K562 (cell line): ENCODE measurements around the gene MEOX1. TPM values are rescaled to one million over a fixed set of nuclear protein-coding genes. Genes with fewer than 3 reads are reported as not detected.

Experiments
- HMG20B ChIP-seq: fragments of 250-450 bp; sonication (Bioruptor Pico); IDR thresholded peaks from 2 replicates; pipeline ENCODE4 v1.5.0; 2021; ENCODE audit warnings: mild to moderate bottlenecking
- MCM5 ChIP-seq: fragments of 450-650 bp; IDR thresholded peaks from 2 replicates; pipeline ENCODE4 v1.6.1; 2016; ENCODE audit warnings: low read depth
- polyA plus RNA-seq, 8 experiments: library from polyadenylated mRNA; depleted of rRNA in 4 of 8; stranded (reverse) in 5 of 8; unstranded in 3 of 8; fragments of >200 nt; fragmentation: Nextera tagmentation in 2 of 8; fragmentation: Illumina TruSeq in 1 of 8; extraction: Ambion mirVana in 2 of 8; extraction: Trizol in 1 of 8; gene quantifications; 2 replicates each; pipeline versions ENCODE4 v1.2.1 to v1.2.3, GENCODE V29; 2011 to 2014; ENCODE audit warnings: inconsistent platforms in 1 of 8, missing spikeins in 1 of 8
- small RNA-seq: library from RNA; depleted of rRNA; stranded (forward); fragments of <200 nt; gene quantifications from one replicate; pipeline ENCODE3, GENCODE V24; 2014
- total RNA-seq, 7 experiments: library from RNA; depleted of rRNA in 6 of 7; stranded (reverse); fragments of >200 nt in 6 of 7; fragmentation: Illumina TruSeq in 2 of 7; extraction: Trizol in 2 of 7; gene quantifications; 2 replicates each; pipeline versions ENCODE4 v1.2.1 to v1.2.3, GENCODE V29; 2011 to 2021; ENCODE audit warnings: low replicate concordance in 1 of 7

The MEOX1 gene
- total and polyA plus RNA-seq, 9 of the 15 experiments (the other 6 are each of a cell fraction or from before 2014, with no cell fraction given), result not detected

DNA sequence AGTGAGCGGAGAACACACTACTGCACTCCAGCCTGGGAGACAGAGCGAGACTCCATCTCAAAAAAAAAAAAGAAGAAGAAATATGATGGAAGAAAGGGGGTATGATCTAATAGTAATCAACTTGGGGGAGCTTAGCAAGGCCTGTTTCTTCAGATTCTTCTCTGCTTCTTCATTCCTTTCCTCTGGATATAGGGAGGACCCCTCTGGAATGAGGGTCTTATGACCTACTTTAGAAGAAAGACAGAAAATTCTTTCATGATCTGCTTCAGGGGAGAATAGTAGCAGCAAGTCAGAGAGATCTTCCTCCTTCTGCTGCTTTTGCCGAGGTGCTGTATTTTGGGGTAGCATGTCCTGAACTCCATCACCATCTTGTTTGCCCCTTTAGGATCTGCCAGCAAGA lies 70.7 kb downstream of the MEOX1 start (continued):
- TF ChIP-seq MCM5 (no peak), HMG20B (CRISPR knock-in tag) (no peak)

Small RNA genes lying within 50 kb of the gene (small RNA-seq; reads per million reads assigned to genes)
- gene RF00017, result not detected

Other genes with a start within 250 kb of the MEOX1 start
Only the 7 nearest of the 8 such genes appear.
- gene DHX8, start 177.9 kb downstream of the MEOX1 start, total RNA-seq (2014; rRNA removed), result 26.1 and 29.3 TPM in 2 replicates
- 26.5 and 28.3 TPM in 2 replicates for gene DHX8, start 177.9 kb downstream of the MEOX1 start, total RNA-seq (2014; rRNA removed; fragmentation: Illumina TruSeq; extraction: Trizol)
- gene DHX8, start 177.9 kb downstream of the MEOX1 start, total RNA-seq (2015; rRNA removed; fragmentation: Illumina TruSeq; extraction: Trizol), result 25.6 and 29.2 TPM in 2 replicates
- gene DHX8, start 177.9 kb downstream of the MEOX1 start, total RNA-seq (2021), result 32.4 and 42.5 TPM in 2 replicates
- gene DHX8, start 177.9 kb downstream of the MEOX1 start, polyA plus RNA-seq (2011; rRNA removed), result 21.7 and 22.7 TPM in 2 replicates
- 27.2 and 27.7 TPM in 2 replicates for gene DHX8, start 177.9 kb downstream of the MEOX1 start, polyA plus RNA-seq (2014; fragmentation: Illumina TruSeq; extraction: Trizol)
- gene DHX8, start 177.9 kb downstream of the MEOX1 start, polyA plus RNA-seq (2014; fragmentation: Nextera tagmentation; extraction: Ambion mirVana), result 10 to 100 TPM; 23.1 to 24.5 TPM
- 16.7 TPM in 2 replicates for gene DHX8, start 177.9 kb downstream of the MEOX1 start, polyA plus RNA-seq (2014; rRNA removed)
- 49.5 and 73.9 TPM in 2 replicates for gene ETV4, start 115.6 kb downstream of the MEOX1 start, total RNA-seq (2014; rRNA removed)
- 16.6 and 19.8 TPM in 2 replicates for gene ETV4, start 115.6 kb downstream of the MEOX1 start, total RNA-seq (2014; rRNA removed; fragmentation: Illumina TruSeq; extraction: Trizol)
- 27.7 and 28.2 TPM in 2 replicates for gene ETV4, start 115.6 kb downstream of the MEOX1 start, total RNA-seq (2015; rRNA removed; fragmentation: Illumina TruSeq; extraction: Trizol)
- gene ETV4, start 115.6 kb downstream of the MEOX1 start, total RNA-seq (2021), result 65.2 and 66.3 TPM in 2 replicates
- 27.0 and 35.6 TPM in 2 replicates for gene ETV4, start 115.6 kb downstream of the MEOX1 start, polyA plus RNA-seq (2011; rRNA removed)
- gene ETV4, start 115.6 kb downstream of the MEOX1 start, polyA plus RNA-seq (2014; fragmentation: Illumina TruSeq; extraction: Trizol), result 64.1 and 67.3 TPM in 2 replicates
- 1 to 10 TPM; 5.5 to 7.6 TPM for gene ETV4, start 115.6 kb downstream of the MEOX1 start, polyA plus RNA-seq (2014; fragmentation: Nextera tagmentation; extraction: Ambion mirVana)
- 45.4 and 47.1 TPM in 2 replicates for gene ETV4, start 115.6 kb downstream of the MEOX1 start, polyA plus RNA-seq (2014; rRNA removed)
- gene SOST, start 96.9 kb upstream of the MEOX1 start, total RNA-seq (2014; rRNA removed), result not detected in 2 replicates
- not detected in 2 replicates for gene SOST, start 96.9 kb upstream of the MEOX1 start, total RNA-seq (2014; rRNA removed; fragmentation: Illumina TruSeq; extraction: Trizol)
- gene SOST, start 96.9 kb upstream of the MEOX1 start, total RNA-seq (2015; rRNA removed; fragmentation: Illumina TruSeq; extraction: Trizol), result not detected in 2 replicates
- not detected in 2 replicates for gene SOST, start 96.9 kb upstream of the MEOX1 start, total RNA-seq (2021)
- not detected in 2 replicates for gene SOST, start 96.9 kb upstream of the MEOX1 start, polyA plus RNA-seq (2011; rRNA removed)
- not detected in 2 replicates for gene SOST, start 96.9 kb upstream of the MEOX1 start, polyA plus RNA-seq (2014; fragmentation: Illumina TruSeq; extraction: Trizol)
- gene SOST, start 96.9 kb upstream of the MEOX1 start, polyA plus RNA-seq (2014; fragmentation: Nextera tagmentation; extraction: Ambion mirVana), result not detected
- not detected in 2 replicates for gene SOST, start 96.9 kb upstream of the MEOX1 start, polyA plus RNA-seq (2014; rRNA removed)
- 9.4 and 13.2 TPM in 2 replicates for gene DUSP3, start 117.1 kb upstream of the MEOX1 start, total RNA-seq (2014; rRNA removed)
- 11.9 and 12.3 TPM in 2 replicates for gene DUSP3, start 117.1 kb upstream of the MEOX1 start, total RNA-seq (2014; rRNA removed; fragmentation: Illumina TruSeq; extraction: Trizol)
- 13.3 and 15.4 TPM in 2 replicates for gene DUSP3, start 117.1 kb upstream of the MEOX1 start, total RNA-seq (2015; rRNA removed; fragmentation: Illumina TruSeq; extraction: Trizol)
- 14.4 and 15.5 TPM in 2 replicates for gene DUSP3, start 117.1 kb upstream of the MEOX1 start, total RNA-seq (2021)
- gene DUSP3, start 117.1 kb upstream of the MEOX1 start, polyA plus RNA-seq (2011; rRNA removed), result 19.8 and 20.2 TPM in 2 replicates
- gene DUSP3, start 117.1 kb upstream of the MEOX1 start, polyA plus RNA-seq (2014; fragmentation: Illumina TruSeq; extraction: Trizol), result 13.2 and 13.6 TPM in 2 replicates
- 1 to 10 TPM; 4.1 to 5.0 TPM for gene DUSP3, start 117.1 kb upstream of the MEOX1 start, polyA plus RNA-seq (2014; fragmentation: Nextera tagmentation; extraction: Ambion mirVana)
- gene DUSP3, start 117.1 kb upstream of the MEOX1 start, polyA plus RNA-seq (2014; rRNA removed), result 11.9 and 13.1 TPM in 2 replicates
- gene CFAP97D1, start 118.5 kb upstream of the MEOX1 start, total RNA-seq (2014; rRNA removed), result not detected in 2 replicates
- gene CFAP97D1, start 118.5 kb upstream of the MEOX1 start, total RNA-seq (2014; rRNA removed; fragmentation: Illumina TruSeq; extraction: Trizol), result not detected in 2 replicates
- gene CFAP97D1, start 118.5 kb upstream of the MEOX1 start, total RNA-seq (2015; rRNA removed; fragmentation: Illumina TruSeq; extraction: Trizol), result not detected in 2 replicates
- gene CFAP97D1, start 118.5 kb upstream of the MEOX1 start, total RNA-seq (2021), result not detected in 2 replicates
- not detected in 2 replicates for gene CFAP97D1, start 118.5 kb upstream of the MEOX1 start, polyA plus RNA-seq (2011; rRNA removed)
- not detected in 2 replicates for gene CFAP97D1, start 118.5 kb upstream of the MEOX1 start, polyA plus RNA-seq (2014; fragmentation: Illumina TruSeq; extraction: Trizol)
- gene CFAP97D1, start 118.5 kb upstream of the MEOX1 start, polyA plus RNA-seq (2014; fragmentation: Nextera tagmentation; extraction: Ambion mirVana), result not detected
- not detected in 2 replicates for gene CFAP97D1, start 118.5 kb upstream of the MEOX1 start, polyA plus RNA-seq (2014; rRNA removed)
- 6.0 and 10.4 TPM in 2 replicates for gene MPP3, start 171.2 kb upstream of the MEOX1 start, total RNA-seq (2014; rRNA removed)
- 3.1 TPM in 2 replicates for gene MPP3, start 171.2 kb upstream of the MEOX1 start, total RNA-seq (2014; rRNA removed; fragmentation: Illumina TruSeq; extraction: Trizol)
- gene MPP3, start 171.2 kb upstream of the MEOX1 start, total RNA-seq (2015; rRNA removed; fragmentation: Illumina TruSeq; extraction: Trizol), result 2.2 and 2.9 TPM in 2 replicates
- 5.1 and 5.9 TPM in 2 replicates for gene MPP3, start 171.2 kb upstream of the MEOX1 start, total RNA-seq (2021)
- gene MPP3, start 171.2 kb upstream of the MEOX1 start, polyA plus RNA-seq (2011; rRNA removed), result 5.3 and 6.2 TPM in 2 replicates
- 4.1 and 4.5 TPM in 2 replicates for gene MPP3, start 171.2 kb upstream of the MEOX1 start, polyA plus RNA-seq (2014; fragmentation: Illumina TruSeq; extraction: Trizol)
- 1 to 10 TPM in 1 of 2 experiments, under 1 TPM in 1; 0.41 to 1.1 TPM for gene MPP3, start 171.2 kb upstream of the MEOX1 start, polyA plus RNA-seq (2014; fragmentation: Nextera tagmentation; extraction: Ambion mirVana)
- 5.3 and 5.4 TPM in 2 replicates for gene MPP3, start 171.2 kb upstream of the MEOX1 start, polyA plus RNA-seq (2014; rRNA removed)
- not detected in 2 replicates for gene CD300LG, start 185.3 kb upstream of the MEOX1 start, total RNA-seq (2014; rRNA removed)
- not detected in 2 replicates for gene CD300LG, start 185.3 kb upstream of the MEOX1 start, total RNA-seq (2014; rRNA removed; fragmentation: Illumina TruSeq; extraction: Trizol)
- not detected in 2 replicates for gene CD300LG, start 185.3 kb upstream of the MEOX1 start, total RNA-seq (2015; rRNA removed; fragmentation: Illumina TruSeq; extraction: Trizol)
- not detected in 2 replicates for gene CD300LG, start 185.3 kb upstream of the MEOX1 start, total RNA-seq (2021)
- gene CD300LG, start 185.3 kb upstream of the MEOX1 start, polyA plus RNA-seq (2011; rRNA removed), result not detected in 2 replicates
- not detected in 2 replicates for gene CD300LG, start 185.3 kb upstream of the MEOX1 start, polyA plus RNA-seq (2014; fragmentation: Illumina TruSeq; extraction: Trizol)
- not detected for gene CD300LG, start 185.3 kb upstream of the MEOX1 start, polyA plus RNA-seq (2014; fragmentation: Nextera tagmentation; extraction: Ambion mirVana)
- not detected in 2 replicates for gene CD300LG, start 185.3 kb upstream of the MEOX1 start, polyA plus RNA-seq (2014; rRNA removed)